Mammary epithelial cell (primary cell): ENCODE data around the gene SSC5D.

ENCODE experiments used
- CTCF ChIP-seq, 2 donors: IDR thresholded peaks in 1 of 2; conservative IDR thresholded peaks in 1 of 2; 2 replicates each; pipeline ENCODE4 v1.5.1; 2011 to 2012; ENCODE audit warnings: inconsistent platforms in 2 of 2, low read length in 2 of 2, mild to moderate bottlenecking in 2 of 2, control low read depth in 1 of 2, low read depth in 1 of 2; ENCODE audit not compliant: insufficient read depth in 1 of 2; ENCODE audit errors: extremely low read depth in 1 of 2
- EZH2 ChIP-seq: IDR thresholded peaks from 2 replicates; pipeline ENCODE4 v1.6.1; 2012; ENCODE audit warnings: low read length, inconsistent platforms, borderline replicate concordance

GRCh38 chr19:55497763-55498162, 9.5 kb downstream of the SSC5D start:
- no peak for TF ChIP-seq CTCF (conservative IDR thresholded peaks at IDR 0.05 in 1 of 2, IDR thresholded peaks at IDR 0.05 in 1 of 2; ENCODE audit: extremely low read depth in 1 of 2, insufficient read depth in 1 of 2, low read depth in 1 of 2, low read length in 2 of 2)
- no peak for TF ChIP-seq EZH2
